ENCODE results near the gene NME7.

DNA sequence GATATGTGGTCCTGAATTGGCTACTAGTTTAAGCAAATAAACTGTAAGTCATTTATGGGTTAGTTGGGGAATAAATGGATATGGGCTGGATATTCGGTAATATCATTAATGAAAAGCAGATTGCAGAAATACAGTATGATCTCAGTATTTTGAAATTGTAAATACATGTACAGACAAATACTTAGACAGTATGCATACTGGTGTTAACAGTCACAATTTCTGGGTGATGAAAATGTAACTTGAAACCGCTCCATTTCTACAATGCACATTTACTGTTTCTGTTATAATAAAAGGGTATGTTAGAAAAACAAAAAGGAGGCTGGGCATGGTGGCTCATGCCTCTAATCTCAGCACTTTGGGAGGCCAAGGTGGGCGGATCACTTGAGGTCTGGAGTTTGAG lies 28.4 kb upstream of the NME7 start:
- TF ChIP-seq POLR2A (IDR thresholded peaks at IDR 0.05) (no peak), CTCF (IDR thresholded peaks at IDR 0.05 in 8 of 11, conservative IDR thresholded peaks at IDR 0.05 in 3 of 11) (no peak), POLR2AphosphoS5 (IDR thresholded peaks at IDR 0.05) (no peak)
